GM23338 (cell line): Measurements from ENCODE around the gene BPI.

Experiments used
- CREB1 ChIP-seq: fragments of 250-450 bp; sonication (Bioruptor Pico); IDR thresholded peaks from 2 replicates; pipeline ENCODE4 v1.5.0; 2020; ENCODE audit warnings: low read depth, mild to moderate bottlenecking, moderate library complexity
- CTCF ChIP-seq, 2 experiments: fragments of 200-600 bp in 1 of 2; sonication (generic) in 1 of 2; conservative IDR thresholded peaks; 2 replicates each; pipeline versions ENCODE4 v1.5.1 to v1.6.1; 2016 to 2017; ENCODE audit warnings: antibody characterized with exemption in 2 of 2, low read depth in 2 of 2, mild to moderate bottlenecking in 2 of 2, moderate library complexity in 1 of 2
- ETS1 ChIP-seq: IDR thresholded peaks from 2 replicates; pipeline ENCODE4 v1.6.1; 2016; ENCODE audit warnings: antibody characterized with exemption
- EZH2 ChIP-seq: fragments of 200-600 bp; sonication (generic); IDR thresholded peaks from one replicate; pipeline ENCODE4 v1.8.0; 2017; ENCODE audit warnings: antibody characterized with exemption, mild to moderate bottlenecking, low read depth; ENCODE audit not compliant: unreplicated experiment
- EZH2phosphoT487 ChIP-seq: fragments of 200-600 bp; sonication (generic); IDR thresholded peaks from one replicate; pipeline ENCODE4 v1.8.1; 2018; ENCODE audit warnings: antibody characterized with exemption; ENCODE audit not compliant: unreplicated experiment
- JUNB ChIP-seq: IDR thresholded peaks from one replicate; pipeline ENCODE4 v1.6.1; 2016; ENCODE audit warnings: antibody characterized with exemption; ENCODE audit not compliant: unreplicated experiment
- NANOG ChIP-seq: IDR thresholded peaks from 2 replicates; pipeline ENCODE4 v1.6.1; 2016; ENCODE audit warnings: antibody characterized with exemption, borderline replicate concordance
- POLR2AphosphoS5 ChIP-seq: IDR thresholded peaks from 2 replicates; pipeline ENCODE4 v1.6.1; 2016; ENCODE audit warnings: antibody characterized with exemption, low read depth
- ZNF114 ChIP-seq: fragments of 250-450 bp; sonication (Bioruptor Pico); IDR thresholded peaks from 2 replicates; pipeline ENCODE4 v1.5.0; 2020; ENCODE audit warnings: mild to moderate bottlenecking, moderate library complexity
- ZNF462 ChIP-seq: fragments of 250-450 bp; sonication (Bioruptor Pico); IDR thresholded peaks from 2 replicates; pipeline ENCODE4 v1.5.0; 2020; ENCODE audit warnings: mild to moderate bottlenecking, moderate library complexity
- TF ChIP-seq, protein P1 (sequence below): IDR thresholded peaks from one replicate; pipeline ENCODE4 v1.6.1; 2018; ENCODE audit warnings: antibody characterized with exemption; ENCODE audit not compliant: unreplicated experiment

GRCh38 chr20:38342713-38343310 is 38.9 kb downstream of the BPI start:
- no peak for TF ChIP-seq CTCF (conservative IDR thresholded peaks at IDR 0.05; ENCODE audit: low read depth in 2 of 2)
- TF ChIP-seq POLR2AphosphoS5 = no peak
- no peak for TF ChIP-seq EZH2phosphoT487
- TF ChIP-seq EZH2 = no peak
- TF ChIP-seq, protein P1, sequence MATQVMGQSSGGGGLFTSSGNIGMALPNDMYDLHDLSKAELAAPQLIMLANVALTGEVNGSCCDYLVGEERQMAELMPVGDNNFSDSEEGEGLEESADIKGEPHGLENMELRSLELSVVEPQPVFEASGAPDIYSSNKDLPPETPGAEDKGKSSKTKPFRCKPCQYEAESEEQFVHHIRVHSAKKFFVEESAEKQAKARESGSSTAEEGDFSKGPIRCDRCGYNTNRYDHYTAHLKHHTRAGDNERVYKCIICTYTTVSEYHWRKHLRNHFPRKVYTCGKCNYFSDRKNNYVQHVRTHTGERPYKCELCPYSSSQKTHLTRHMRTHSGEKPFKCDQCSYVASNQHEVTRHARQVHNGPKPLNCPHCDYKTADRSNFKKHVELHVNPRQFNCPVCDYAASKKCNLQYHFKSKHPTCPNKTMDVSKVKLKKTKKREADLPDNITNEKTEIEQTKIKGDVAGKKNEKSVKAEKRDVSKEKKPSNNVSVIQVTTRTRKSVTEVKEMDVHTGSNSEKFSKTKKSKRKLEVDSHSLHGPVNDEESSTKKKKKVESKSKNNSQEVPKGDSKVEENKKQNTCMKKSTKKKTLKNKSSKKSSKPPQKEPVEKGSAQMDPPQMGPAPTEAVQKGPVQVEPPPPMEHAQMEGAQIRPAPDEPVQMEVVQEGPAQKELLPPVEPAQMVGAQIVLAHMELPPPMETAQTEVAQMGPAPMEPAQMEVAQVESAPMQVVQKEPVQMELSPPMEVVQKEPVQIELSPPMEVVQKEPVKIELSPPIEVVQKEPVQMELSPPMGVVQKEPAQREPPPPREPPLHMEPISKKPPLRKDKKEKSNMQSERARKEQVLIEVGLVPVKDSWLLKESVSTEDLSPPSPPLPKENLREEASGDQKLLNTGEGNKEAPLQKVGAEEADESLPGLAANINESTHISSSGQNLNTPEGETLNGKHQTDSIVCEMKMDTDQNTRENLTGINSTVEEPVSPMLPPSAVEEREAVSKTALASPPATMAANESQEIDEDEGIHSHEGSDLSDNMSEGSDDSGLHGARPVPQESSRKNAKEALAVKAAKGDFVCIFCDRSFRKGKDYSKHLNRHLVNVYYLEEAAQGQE = no peak
- no peak for TF ChIP-seq ETS1
- TF ChIP-seq CREB1 (CRISPR knock-in tag) = no peak
- TF ChIP-seq JUNB = no peak
- no peak for TF ChIP-seq ZNF462 (CRISPR knock-in tag)
- no peak for TF ChIP-seq ZNF114 (CRISPR knock-in tag)
- no peak for TF ChIP-seq NANOG
